ENCODE results near the gene SMAD6.

DNA sequence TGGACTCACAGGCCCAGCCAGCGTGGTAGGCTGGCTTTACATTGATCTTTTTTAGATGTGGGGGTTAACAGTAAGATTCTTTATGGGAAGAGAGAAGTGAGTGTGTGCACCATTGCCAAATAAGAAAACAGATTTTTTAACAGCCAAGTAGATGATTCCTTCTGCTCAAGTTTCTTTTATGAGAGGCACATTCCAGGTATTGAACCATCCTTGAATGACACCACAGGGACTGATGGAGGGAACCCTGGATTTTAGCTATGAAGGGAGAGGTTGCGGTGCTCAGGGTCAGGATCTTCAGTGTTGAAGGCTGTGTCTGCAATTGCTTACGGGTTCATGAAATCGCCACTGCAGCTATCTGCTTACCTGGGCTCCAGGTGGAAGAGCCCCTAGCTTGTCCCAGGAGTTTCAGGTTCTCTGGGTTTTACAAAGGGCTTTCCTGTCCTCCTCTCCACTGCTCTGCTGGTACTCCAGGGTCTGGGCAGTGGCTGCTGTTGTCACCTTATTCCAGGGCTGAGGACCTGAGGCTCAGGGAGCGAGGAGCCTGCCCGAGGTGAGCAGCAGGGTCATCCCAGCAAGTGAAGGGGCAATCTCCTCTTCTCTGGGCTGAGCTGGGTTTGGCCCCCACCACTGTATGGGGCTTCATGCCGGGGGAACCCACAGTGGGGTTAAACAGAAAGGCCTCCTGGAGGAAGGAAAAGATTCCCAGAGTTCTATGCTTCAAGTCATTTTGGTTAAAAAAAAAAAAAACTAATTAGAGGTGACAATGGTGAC is 53.4 kb downstream of the SMAD6 start:
- no peak for TF ChIP-seq BHLHE40 (IDR thresholded peaks at IDR 0.05; ENCODE audit: low read depth, low read length)
- TF ChIP-seq NFE2L2 (IDR thresholded peaks at IDR 0.05; ENCODE audit: low read depth, low read length), result no peak
- TF ChIP-seq SMC3 (IDR thresholded peaks at IDR 0.05; ENCODE audit: low read depth, low read length), result no peak
- TF ChIP-seq, protein P1, sequence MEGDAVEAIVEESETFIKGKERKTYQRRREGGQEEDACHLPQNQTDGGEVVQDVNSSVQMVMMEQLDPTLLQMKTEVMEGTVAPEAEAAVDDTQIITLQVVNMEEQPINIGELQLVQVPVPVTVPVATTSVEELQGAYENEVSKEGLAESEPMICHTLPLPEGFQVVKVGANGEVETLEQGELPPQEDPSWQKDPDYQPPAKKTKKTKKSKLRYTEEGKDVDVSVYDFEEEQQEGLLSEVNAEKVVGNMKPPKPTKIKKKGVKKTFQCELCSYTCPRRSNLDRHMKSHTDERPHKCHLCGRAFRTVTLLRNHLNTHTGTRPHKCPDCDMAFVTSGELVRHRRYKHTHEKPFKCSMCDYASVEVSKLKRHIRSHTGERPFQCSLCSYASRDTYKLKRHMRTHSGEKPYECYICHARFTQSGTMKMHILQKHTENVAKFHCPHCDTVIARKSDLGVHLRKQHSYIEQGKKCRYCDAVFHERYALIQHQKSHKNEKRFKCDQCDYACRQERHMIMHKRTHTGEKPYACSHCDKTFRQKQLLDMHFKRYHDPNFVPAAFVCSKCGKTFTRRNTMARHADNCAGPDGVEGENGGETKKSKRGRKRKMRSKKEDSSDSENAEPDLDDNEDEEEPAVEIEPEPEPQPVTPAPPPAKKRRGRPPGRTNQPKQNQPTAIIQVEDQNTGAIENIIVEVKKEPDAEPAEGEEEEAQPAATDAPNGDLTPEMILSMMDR (conservative IDR thresholded peaks at IDR 0.05; ENCODE audit: low read depth, low read length), result no peak
- TF ChIP-seq MAFK (IDR thresholded peaks at IDR 0.05; ENCODE audit: low read depth, low read length), result no peak
- TF ChIP-seq POLR2A (IDR thresholded peaks at IDR 0.05; ENCODE audit: low read depth, low read length), result no peak
- TF ChIP-seq, protein P2, sequence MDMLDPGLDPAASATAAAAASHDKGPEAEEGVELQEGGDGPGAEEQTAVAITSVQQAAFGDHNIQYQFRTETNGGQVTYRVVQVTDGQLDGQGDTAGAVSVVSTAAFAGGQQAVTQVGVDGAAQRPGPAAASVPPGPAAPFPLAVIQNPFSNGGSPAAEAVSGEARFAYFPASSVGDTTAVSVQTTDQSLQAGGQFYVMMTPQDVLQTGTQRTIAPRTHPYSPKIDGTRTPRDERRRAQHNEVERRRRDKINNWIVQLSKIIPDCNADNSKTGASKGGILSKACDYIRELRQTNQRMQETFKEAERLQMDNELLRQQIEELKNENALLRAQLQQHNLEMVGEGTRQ (IDR thresholded peaks at IDR 0.05; ENCODE audit: low read depth, low read length), result no peak
- no peak for TF ChIP-seq RAD21 (IDR thresholded peaks at IDR 0.05; ENCODE audit: low read length)
- no peak for TF ChIP-seq RCOR1 (IDR thresholded peaks at IDR 0.05; ENCODE audit: insufficient replicate concordance, low read length)
- TF ChIP-seq, protein P3, sequence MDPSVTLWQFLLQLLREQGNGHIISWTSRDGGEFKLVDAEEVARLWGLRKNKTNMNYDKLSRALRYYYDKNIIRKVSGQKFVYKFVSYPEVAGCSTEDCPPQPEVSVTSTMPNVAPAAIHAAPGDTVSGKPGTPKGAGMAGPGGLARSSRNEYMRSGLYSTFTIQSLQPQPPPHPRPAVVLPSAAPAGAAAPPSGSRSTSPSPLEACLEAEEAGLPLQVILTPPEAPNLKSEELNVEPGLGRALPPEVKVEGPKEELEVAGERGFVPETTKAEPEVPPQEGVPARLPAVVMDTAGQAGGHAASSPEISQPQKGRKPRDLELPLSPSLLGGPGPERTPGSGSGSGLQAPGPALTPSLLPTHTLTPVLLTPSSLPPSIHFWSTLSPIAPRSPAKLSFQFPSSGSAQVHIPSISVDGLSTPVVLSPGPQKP (IDR thresholded peaks at IDR 0.05; ENCODE audit: borderline replicate concordance, low read depth, low read length), result no peak
- no peak for TF ChIP-seq CEBPB (IDR thresholded peaks at IDR 0.05; ENCODE audit: low read depth, low read length)
- no peak for TF ChIP-seq RFX5 (IDR thresholded peaks at IDR 0.05; ENCODE audit: low read depth, low read length)
- TF ChIP-seq MXI1 (IDR thresholded peaks at IDR 0.05; ENCODE audit: borderline replicate concordance, low read depth, low read length), result no peak

Data from IMR-90 (cell line).